ENCODE results near the gene MTX2. TPM values are rescaled to one million over a fixed set of nuclear protein-coding genes. Genes with fewer than 3 reads are reported as not detected.

Gene MTX2
- total and polyA plus RNA-seq, 2 donors (not counting 3 experiments of a cell fraction or from before 2014, with no cell fraction given) = 31.3 TPM

DNA sequence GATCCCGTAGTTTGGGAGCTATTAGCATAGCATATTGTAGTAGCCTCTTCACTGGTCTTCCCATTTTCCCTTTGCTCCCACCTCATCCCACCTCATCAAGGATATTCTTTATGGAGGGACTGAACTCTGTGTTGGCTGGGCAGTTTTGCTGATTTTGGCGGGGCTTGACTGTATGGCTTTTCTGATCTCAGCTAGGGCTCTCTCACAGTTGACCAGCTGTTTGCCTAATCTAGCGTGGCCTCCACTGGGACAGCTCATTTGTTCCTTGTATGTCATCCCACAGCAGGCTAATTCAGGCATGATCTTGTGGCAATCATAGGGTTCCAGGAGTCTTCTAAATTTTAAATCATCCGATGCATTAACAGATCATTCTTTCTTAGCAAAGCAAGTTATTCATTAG is 30.2 kb upstream of the MTX2 start:
- Histone ChIP-seq H3K9me3 (replicated peaks; ENCODE audit: control insufficient read depth, insufficient read depth, low read length) (no peaks in the 10 kb centered on the region), H3K4me2 (ENCODE audit: insufficient read depth, low read length) (no peak overlapping the region), H3K27me3 (ENCODE audit: control insufficient read depth in 2 of 2, insufficient read depth in 2 of 2, low read length in 2 of 2) (no peaks in the 10 kb centered on the region), H4K20me1 (replicated peaks; ENCODE audit: control insufficient read depth, extremely low read depth, insufficient read depth, low read length) (no peaks in the 10 kb centered on the region), H3K79me2 (ENCODE audit: control insufficient read depth, insufficient read depth, low read length) (no peaks in the 10 kb centered on the region), H3K9me1 (replicated peaks; ENCODE audit: control insufficient read depth, extremely low read depth, insufficient read depth, low read length) (no peaks in the 10 kb centered on the region), H3K4me3 (replicated peaks in 1 of 3; ENCODE audit: insufficient read depth in 1 of 3, low read depth in 1 of 3, low read length in 3 of 3) (no peak overlapping the region), H3K9ac (replicated peaks; ENCODE audit: extremely low read depth, insufficient read depth, low read length) (no peak overlapping the region), H2AFZ (ENCODE audit: low read depth, low read length) (no peak overlapping the region), H3K4me1 (ENCODE audit: control insufficient read depth, extremely low read depth, insufficient read depth, low read length) (peaks cover 11% of the 10 kb centered on the region), H3K27ac (ENCODE audit: insufficient read depth, low read depth, low read length) (no peak overlapping the region), H3K36me3 (ENCODE audit: control insufficient read depth in 2 of 2, extremely low read depth in 1 of 2, insufficient read depth in 2 of 2, low read length in 2 of 2) (no peaks in the 10 kb centered on the region)
- FAIRE-seq (no peak), DNase-seq (ENCODE audit: low read depth, low spot score) (no peak)
- dilution Hi-C loops (cut with MboI; ENCODE audit: extremely low pct_ligation_motif_present, low sequenced_read_pairs) (no loop called here), intact Hi-C loops (cut with micrococcal nuclease) (no loop called here)
- TF ChIP-seq, protein P1, sequence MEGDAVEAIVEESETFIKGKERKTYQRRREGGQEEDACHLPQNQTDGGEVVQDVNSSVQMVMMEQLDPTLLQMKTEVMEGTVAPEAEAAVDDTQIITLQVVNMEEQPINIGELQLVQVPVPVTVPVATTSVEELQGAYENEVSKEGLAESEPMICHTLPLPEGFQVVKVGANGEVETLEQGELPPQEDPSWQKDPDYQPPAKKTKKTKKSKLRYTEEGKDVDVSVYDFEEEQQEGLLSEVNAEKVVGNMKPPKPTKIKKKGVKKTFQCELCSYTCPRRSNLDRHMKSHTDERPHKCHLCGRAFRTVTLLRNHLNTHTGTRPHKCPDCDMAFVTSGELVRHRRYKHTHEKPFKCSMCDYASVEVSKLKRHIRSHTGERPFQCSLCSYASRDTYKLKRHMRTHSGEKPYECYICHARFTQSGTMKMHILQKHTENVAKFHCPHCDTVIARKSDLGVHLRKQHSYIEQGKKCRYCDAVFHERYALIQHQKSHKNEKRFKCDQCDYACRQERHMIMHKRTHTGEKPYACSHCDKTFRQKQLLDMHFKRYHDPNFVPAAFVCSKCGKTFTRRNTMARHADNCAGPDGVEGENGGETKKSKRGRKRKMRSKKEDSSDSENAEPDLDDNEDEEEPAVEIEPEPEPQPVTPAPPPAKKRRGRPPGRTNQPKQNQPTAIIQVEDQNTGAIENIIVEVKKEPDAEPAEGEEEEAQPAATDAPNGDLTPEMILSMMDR (IDR thresholded peaks at IDR 0.05; ENCODE audit: extremely low read depth in 1 of 2, insufficient read depth in 1 of 2, low read depth in 1 of 2, low read length in 2 of 2) = no peak
- TF ChIP-seq MYC (IDR thresholded peaks at IDR 0.05; ENCODE audit: low read depth, low read length) (no peak), JUN (IDR thresholded peaks at IDR 0.05; ENCODE audit: borderline replicate concordance, insufficient read depth, insufficient read length, low read depth) (no peak), GATA2 (IDR thresholded peaks at IDR 0.05; ENCODE audit: insufficient read depth, insufficient read length, low read depth, low read length) (no peak), POLR2AphosphoS5 (IDR thresholded peaks at IDR 0.05; ENCODE audit: insufficient read depth, low read depth, low read length) (no peak)
- TF ChIP-seq, protein P2, sequence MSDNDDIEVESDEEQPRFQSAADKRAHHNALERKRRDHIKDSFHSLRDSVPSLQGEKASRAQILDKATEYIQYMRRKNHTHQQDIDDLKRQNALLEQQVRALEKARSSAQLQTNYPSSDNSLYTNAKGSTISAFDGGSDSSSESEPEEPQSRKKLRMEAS (IDR thresholded peaks at IDR 0.05; ENCODE audit: insufficient read depth, insufficient read length) = no peak
- POLR2A ChIA-PET = no interaction called here
- no TSS peak for BruUV-seq (replicated peaks)
- CTCF ChIA-PET = interaction anchor here (1.0 to 1.8 kb wide), 2 partner anchors 216 to 315 kb away, joined by 3 to 5 read pairs; no protein-coding TSS in a partner anchor
